ENCODE measurements around the gene PPFIA4.

The PPFIA4 gene

DNA sequence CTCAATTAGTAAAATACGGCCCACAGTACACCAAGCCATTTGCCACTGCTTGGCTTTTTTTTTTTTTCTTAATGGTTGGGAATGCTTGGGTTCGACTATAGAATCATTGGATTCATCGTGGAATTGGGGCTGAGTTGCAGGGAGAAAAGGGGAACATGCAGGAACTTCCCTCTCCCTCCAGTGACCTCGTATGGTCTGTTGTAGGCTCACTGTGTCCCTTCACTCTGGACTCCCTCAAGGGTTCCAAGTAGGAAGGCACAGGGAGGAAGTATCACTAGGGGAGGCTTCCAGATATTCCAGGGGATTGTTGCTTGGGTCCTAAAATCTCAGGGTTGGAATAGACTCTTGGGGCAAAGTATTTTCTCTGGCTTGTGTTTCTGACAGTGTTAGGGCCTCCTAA, 24.5 kb downstream of the PPFIA4 start:
- no peak for DNase-seq
- no peak overlapping the region for H3K4me2 ChIP-seq (ENCODE audit: low read depth, low read length)
- no peaks in the 10 kb centered on the region for H3K36me3 ChIP-seq (replicated peaks; ENCODE audit: insufficient read depth, low read length)
- no peaks in the 10 kb centered on the region for H3F3A ChIP-seq (ENCODE audit: insufficient read depth, low read length)
- H3K9me2 ChIP-seq (replicated peaks; ENCODE audit: insufficient read depth, low read length) = no peaks in the 10 kb centered on the region
- no peaks in the 10 kb centered on the region for H3K4me1 ChIP-seq (ENCODE audit: low read length)
- H3K27me3 ChIP-seq (replicated peaks; ENCODE audit: insufficient read depth, low read length) = no peaks in the 10 kb centered on the region
- TF ChIP-seq EZH2 (optimal IDR thresholded peaks at IDR 0.05; ENCODE audit: low read depth, low read length) = no peak
- TF ChIP-seq, protein P1, sequence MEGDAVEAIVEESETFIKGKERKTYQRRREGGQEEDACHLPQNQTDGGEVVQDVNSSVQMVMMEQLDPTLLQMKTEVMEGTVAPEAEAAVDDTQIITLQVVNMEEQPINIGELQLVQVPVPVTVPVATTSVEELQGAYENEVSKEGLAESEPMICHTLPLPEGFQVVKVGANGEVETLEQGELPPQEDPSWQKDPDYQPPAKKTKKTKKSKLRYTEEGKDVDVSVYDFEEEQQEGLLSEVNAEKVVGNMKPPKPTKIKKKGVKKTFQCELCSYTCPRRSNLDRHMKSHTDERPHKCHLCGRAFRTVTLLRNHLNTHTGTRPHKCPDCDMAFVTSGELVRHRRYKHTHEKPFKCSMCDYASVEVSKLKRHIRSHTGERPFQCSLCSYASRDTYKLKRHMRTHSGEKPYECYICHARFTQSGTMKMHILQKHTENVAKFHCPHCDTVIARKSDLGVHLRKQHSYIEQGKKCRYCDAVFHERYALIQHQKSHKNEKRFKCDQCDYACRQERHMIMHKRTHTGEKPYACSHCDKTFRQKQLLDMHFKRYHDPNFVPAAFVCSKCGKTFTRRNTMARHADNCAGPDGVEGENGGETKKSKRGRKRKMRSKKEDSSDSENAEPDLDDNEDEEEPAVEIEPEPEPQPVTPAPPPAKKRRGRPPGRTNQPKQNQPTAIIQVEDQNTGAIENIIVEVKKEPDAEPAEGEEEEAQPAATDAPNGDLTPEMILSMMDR (IDR thresholded peaks at IDR 0.05; ENCODE audit: low read length) = no peak
- no peaks in the 10 kb centered on the region for H3K9me3 ChIP-seq (replicated peaks; ENCODE audit: insufficient read depth, low read length)
- H3K4me3 ChIP-seq (ENCODE audit: low read length) = no peak overlapping the region
- H4K20me1 ChIP-seq (ENCODE audit: insufficient read depth, low read length) = no peaks in the 10 kb centered on the region
- no peaks in the 10 kb centered on the region for H3K79me2 ChIP-seq (ENCODE audit: low read length)
- H3K27ac ChIP-seq (ENCODE audit: low read length) = no peak overlapping the region
- no peak overlapping the region for H2AFZ ChIP-seq (ENCODE audit: low read length)
- no peak overlapping the region for H3K9ac ChIP-seq (ENCODE audit: low read length)

DNA sequence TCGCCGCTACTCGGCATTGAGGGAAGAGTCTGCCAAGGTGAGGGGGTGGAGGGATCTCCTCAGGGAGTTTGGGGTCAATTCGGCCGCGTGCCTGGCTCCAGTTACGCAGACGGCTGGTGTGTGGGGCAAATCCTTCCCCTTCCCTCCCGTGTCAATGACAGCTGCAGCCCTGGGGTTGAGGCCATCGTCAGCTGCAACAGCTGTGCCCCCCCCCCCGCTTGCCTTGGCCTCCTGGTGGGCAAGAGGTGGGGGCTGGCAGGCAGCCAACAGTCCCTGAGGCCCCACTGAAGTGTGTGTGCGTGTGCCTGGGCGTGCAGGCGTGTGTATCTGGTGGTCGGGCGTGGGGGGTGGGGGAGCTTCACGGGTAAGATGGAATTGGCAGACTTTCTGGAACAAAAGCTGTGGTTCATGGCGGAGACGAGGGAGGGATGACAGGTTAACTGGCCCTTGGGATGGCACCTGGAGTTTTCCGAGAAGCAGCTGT, 25.6 kb downstream of the PPFIA4 start:
- H3K36me3 ChIP-seq (replicated peaks; ENCODE audit: insufficient read depth, low read length) = no peaks in the 10 kb centered on the region

DNA sequence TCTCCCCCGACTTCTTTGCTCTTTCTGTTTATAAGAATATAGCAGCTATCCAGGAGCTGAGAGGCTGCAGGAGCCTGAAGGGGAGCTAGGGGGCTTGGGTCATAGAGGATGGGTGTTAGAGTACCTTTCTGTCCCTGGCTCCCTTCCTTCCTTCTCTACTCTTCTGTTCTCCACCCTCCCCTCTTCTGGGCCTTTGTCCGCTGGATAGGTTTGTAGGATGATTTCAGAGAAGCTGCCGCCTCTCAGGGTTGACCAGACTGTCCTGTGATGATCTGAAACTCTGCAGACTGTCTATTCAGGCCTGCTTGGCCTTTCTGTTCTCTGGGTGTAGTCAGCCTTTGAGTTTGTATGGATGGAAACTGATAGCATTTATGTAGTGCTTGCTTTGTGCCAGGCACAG, 26.3 kb downstream of the PPFIA4 start:
- no peaks in the 10 kb centered on the region for H3K36me3 ChIP-seq (replicated peaks; ENCODE audit: insufficient read depth, low read length)
- no peak overlapping the region for H3K4me2 ChIP-seq (ENCODE audit: low read depth, low read length)
- TF ChIP-seq EZH2 (optimal IDR thresholded peaks at IDR 0.05; ENCODE audit: low read depth, low read length) (no peak), EZH2phosphoT487 (IDR thresholded peaks at IDR 0.05; ENCODE audit: low read length) (no peak)
- TF ChIP-seq, protein P1 (IDR thresholded peaks at IDR 0.05; ENCODE audit: low read length) = no peak
- no peaks in the 10 kb centered on the region for H4K20me1 ChIP-seq (ENCODE audit: insufficient read depth, low read length)
- no peak for DNase-seq
- no peak overlapping the region for H3K9ac ChIP-seq (ENCODE audit: low read length)
- no peaks in the 10 kb centered on the region for H3K79me2 ChIP-seq (ENCODE audit: low read length)
- no peak overlapping the region for H3K4me3 ChIP-seq (ENCODE audit: low read length)
- no peaks in the 10 kb centered on the region for H3K4me1 ChIP-seq (ENCODE audit: low read length)
- H3K27ac ChIP-seq (ENCODE audit: low read length) = no peak overlapping the region
- H3K27me3 ChIP-seq (replicated peaks; ENCODE audit: insufficient read depth, low read length) = no peaks in the 10 kb centered on the region
- H3K9me3 ChIP-seq (replicated peaks; ENCODE audit: insufficient read depth, low read length) = no peaks in the 10 kb centered on the region
- no peaks in the 10 kb centered on the region for H3K9me2 ChIP-seq (replicated peaks; ENCODE audit: insufficient read depth, low read length)
- H2AFZ ChIP-seq (ENCODE audit: low read length) = no peak overlapping the region
- no peaks in the 10 kb centered on the region for H3F3A ChIP-seq (ENCODE audit: insufficient read depth, low read length)

More for the DNA sequence above, 25.6 kb downstream of the PPFIA4 start:
- no peaks in the 10 kb centered on the region for H3K79me2 ChIP-seq (ENCODE audit: low read length)
- H4K20me1 ChIP-seq (ENCODE audit: insufficient read depth, low read length) = no peaks in the 10 kb centered on the region
- TF ChIP-seq EZH2phosphoT487 (IDR thresholded peaks at IDR 0.05; ENCODE audit: low read length) = no peak
- TF ChIP-seq, protein P1 (IDR thresholded peaks at IDR 0.05; ENCODE audit: low read length) = no peak
- TF ChIP-seq EZH2 (optimal IDR thresholded peaks at IDR 0.05; ENCODE audit: low read depth, low read length) = no peak
- no peaks in the 10 kb centered on the region for H3K27me3 ChIP-seq (replicated peaks; ENCODE audit: insufficient read depth, low read length)
- H3K4me2 ChIP-seq (ENCODE audit: low read depth, low read length) = no peak overlapping the region
- H3K4me1 ChIP-seq (ENCODE audit: low read length) = no peaks in the 10 kb centered on the region
- H3F3A ChIP-seq (ENCODE audit: insufficient read depth, low read length) = no peaks in the 10 kb centered on the region
- no peak overlapping the region for H3K4me3 ChIP-seq (ENCODE audit: low read length)
- no peak overlapping the region for H2AFZ ChIP-seq (ENCODE audit: low read length)
- H3K9me3 ChIP-seq (replicated peaks; ENCODE audit: insufficient read depth, low read length) = no peaks in the 10 kb centered on the region
- no peak for DNase-seq
- no peak overlapping the region for H3K9ac ChIP-seq (ENCODE audit: low read length)
- H3K27ac ChIP-seq (ENCODE audit: low read length) = no peak overlapping the region
- no peaks in the 10 kb centered on the region for H3K9me2 ChIP-seq (replicated peaks; ENCODE audit: insufficient read depth, low read length)

Data from MM.1S (cell line).